GM21717 (cell line): Measurements from ENCODE around the gene KCNMA1.

Source experiments
- ATAC-seq: cut with Tn5 transposase; IDR thresholded peaks from one replicate; pipeline ENCODE4 v1.9.1; 2021; ENCODE audit warnings: mild to moderate bottlenecking, moderate library complexity; ENCODE audit not compliant: unreplicated experiment

KCNMA1 gene

GRCh38 chr10:76946270-76946669, 691.3 kb downstream of the KCNMA1 start:
- ATAC-seq: no peak

- no peak for ATAC-seq
These were observed 692.4 kb downstream of the KCNMA1 start for GRCh38 chr10:76945166-76945565.

- no peak for ATAC-seq
These were observed 693.0 kb downstream of the KCNMA1 start for GRCh38 chr10:76944640-76945039.

GRCh38 chr10:76942628-76943416, 694.8 kb downstream of the KCNMA1 start:
- no peak for ATAC-seq

GRCh38 chr10:76939933-76940468, 697.6 kb downstream of the KCNMA1 start:
- ATAC-seq: no peak

GRCh38 chr10:76937181-76937600, 700.4 kb downstream of the KCNMA1 start:
- no peak for ATAC-seq

- no peak for ATAC-seq
These were observed 701.5 kb downstream of the KCNMA1 start for GRCh38 chr10:76935941-76936613.

- ATAC-seq: no peak
These were observed 709.0 kb downstream of the KCNMA1 start for GRCh38 chr10:76928565-76928964.

- no peak for ATAC-seq
These were observed 711.8 kb downstream of the KCNMA1 start for GRCh38 chr10:76925636-76926405.

- no peak for ATAC-seq
These were observed 714.9 kb downstream of the KCNMA1 start for GRCh38 chr10:76922666-76923065.

GRCh38 chr10:76921383-76922010, 716.1 kb downstream of the KCNMA1 start:
- ATAC-seq: no peak

- ATAC-seq: no peak
These were observed 717.0 kb downstream of the KCNMA1 start for GRCh38 chr10:76920581-76920980.

GRCh38 chr10:76918106-76918505, 719.5 kb downstream of the KCNMA1 start:
- no peak for ATAC-seq

- no peak for ATAC-seq
These were observed 720.5 kb downstream of the KCNMA1 start for GRCh38 chr10:76917071-76917470.

- no peak for ATAC-seq
These were observed 721.1 kb downstream of the KCNMA1 start for GRCh38 chr10:76916536-76916935.

GRCh38 chr10:76915316-76915715, 722.3 kb downstream of the KCNMA1 start:
- no peak for ATAC-seq

GRCh38 chr10:76911184-76911583, 726.4 kb downstream of the KCNMA1 start:
- no peak for ATAC-seq

- ATAC-seq: no peak
These were observed 727.2 kb downstream of the KCNMA1 start for GRCh38 chr10:76910184-76910962.

- ATAC-seq: no peak
These were observed 731.4 kb downstream of the KCNMA1 start for GRCh38 chr10:76906256-76906655.

GRCh38 chr10:76905251-76905650, 732.4 kb downstream of the KCNMA1 start:
- no peak for ATAC-seq
